ENCODE measurements around the gene DEUP1.

The DEUP1 gene

GRCh38 chr11:93481279-93481678 lies 150.7 kb downstream of the DEUP1 start:
- no peak for DNase-seq

- no peak for DNase-seq
These were observed 151.2 kb downstream of the DEUP1 start for GRCh38 chr11:93481696-93482095.

- no peak for DNase-seq
These were observed 152.0 kb downstream of the DEUP1 start for GRCh38 chr11:93482556-93482955.

GRCh38 chr11:93484716-93485115 lies 154.2 kb downstream of the DEUP1 start:
- DNase-seq, result no peak

- DNase-seq, result no peak
These were observed 155.4 kb downstream of the DEUP1 start for GRCh38 chr11:93485983-93486382.

GRCh38 chr11:93487032-93487483 lies 156.5 kb downstream of the DEUP1 start:
- DNase-seq, result peak; percentile 73
